Fibroblast of lung (primary cell): ENCODE data around the gene LTO1. TPM values are rescaled to one million over a fixed set of nuclear protein-coding genes. Genes with fewer than 3 reads are reported as not detected.

Experiments
- DNase-seq, 2 donors: peaks; one replicate each; pipeline versions ENCODE4 v3.0.0 to v3.0.0-alpha.2; 2010; ENCODE audit warnings: low read depth in 2 of 2
- H2AFZ ChIP-seq: 2 replicates; pipeline ENCODE4 v1.5.1; 2012; ENCODE audit warnings: low read length, control low read depth, inconsistent platforms
- H3K27ac ChIP-seq: 2 replicates; pipeline ENCODE4 v1.5.1; 2011; ENCODE audit warnings: low read length, control low read depth; ENCODE audit not compliant: insufficient read depth
- H3K27me3 ChIP-seq: 2 replicates; pipeline ENCODE4 v1.5.1; 2011; ENCODE audit warnings: mild to moderate bottlenecking, low read length; ENCODE audit not compliant: control insufficient read depth, insufficient read depth
- H3K36me3 ChIP-seq: 2 replicates; pipeline ENCODE4 v1.5.1; 2011; ENCODE audit warnings: low read length; ENCODE audit not compliant: control insufficient read depth, insufficient read depth
- H3K4me1 ChIP-seq: 2 replicates; pipeline ENCODE4 v1.5.1; 2011; ENCODE audit warnings: low read length; ENCODE audit not compliant: control insufficient read depth, insufficient read depth; ENCODE audit errors: extremely low read depth
- H3K4me2 ChIP-seq: 2 replicates; pipeline ENCODE4 v1.5.1; 2011; ENCODE audit warnings: low read length, control low read depth; ENCODE audit not compliant: insufficient read depth; ENCODE audit errors: extremely low read depth
- H3K4me3 ChIP-seq, 4 experiments: fragments of 200-600 bp in 1 of 4; sonication (generic) in 1 of 4; replicated peaks in 1 of 4; 2 replicates each; pipeline ENCODE4 v1.5.1; 2011 to 2016; ENCODE audit warnings: low read length in 4 of 4, low read depth in 3 of 4, mild to moderate bottlenecking in 3 of 4, control low read depth in 2 of 4, inconsistent platforms in 1 of 4, mixed read lengths in 1 of 4; ENCODE audit not compliant: insufficient read depth in 1 of 4; ENCODE audit errors: control extremely low read depth in 1 of 4
- H3K79me2 ChIP-seq: 2 replicates; pipeline ENCODE4 v1.5.1; 2012; ENCODE audit warnings: mild to moderate bottlenecking, low read length, inconsistent platforms; ENCODE audit not compliant: control insufficient read depth, insufficient read depth
- H3K9ac ChIP-seq: 2 replicates; pipeline ENCODE4 v1.5.1; 2011; ENCODE audit warnings: mild to moderate bottlenecking, low read length, control low read depth; ENCODE audit not compliant: insufficient read depth
- H3K9me3 ChIP-seq: 2 replicates; pipeline ENCODE4 v1.5.1; 2012; ENCODE audit warnings: low read depth, low read length; ENCODE audit not compliant: control insufficient read depth, insufficient read depth
- H4K20me1 ChIP-seq: 2 replicates; pipeline ENCODE4 v1.5.1; 2011; ENCODE audit warnings: low read length; ENCODE audit not compliant: control insufficient read depth, insufficient read depth; ENCODE audit errors: extremely low read depth
- CTCF ChIP-seq, 2 donors: IDR thresholded peaks in 1 of 2; conservative IDR thresholded peaks in 1 of 2; 1 replicate in 1 of 2; 2 replicates in 1 of 2; pipeline ENCODE4 v1.5.1; 2011 to 2012; ENCODE audit warnings: low read length in 2 of 2, control low read depth in 1 of 2, inconsistent platforms in 1 of 2, low read depth in 1 of 2, mild to moderate bottlenecking in 1 of 2
- EZH2 ChIP-seq: IDR thresholded peaks from 2 replicates; pipeline ENCODE4 v1.5.1; 2012; ENCODE audit warnings: low read length, control low read depth, mild to moderate bottlenecking; ENCODE audit errors: missing control alignments
- polyA plus RNA-seq, 2 donors: library from polyadenylated mRNA; depleted of rRNA in 1 of 2; stranded (reverse) in 1 of 2; unstranded in 1 of 2; fragments of >200 nt; gene quantifications; 2 replicates each; pipeline ENCODE4 v1.2.1, GENCODE V29; 2011 to 2012; ENCODE audit warnings: missing spikeins in 1 of 2
- total RNA-seq: library from RNA; depleted of rRNA; stranded (reverse); fragments of >200 nt; gene quantifications from 2 replicates; pipeline ENCODE4 v1.2.1, GENCODE V29; 2014

LTO1 gene
- total and polyA plus RNA-seq, 2 donors (not counting 1 experiment from before 2014, with no cell fraction given): 18.1 to 25.4 TPM

GRCh38 chr11:69650832-69651344, 24.3 kb downstream of the LTO1 start:
- DNase-seq: no peak
- H3K36me3 ChIP-seq: peaks cover 61% of the 10 kb centered on the region
- no peaks in the 10 kb centered on the region for H4K20me1 ChIP-seq
- no peaks in the 10 kb centered on the region for H3K27me3 ChIP-seq
- H3K4me1 ChIP-seq: peaks cover 4% of the 10 kb centered on the region
- H2AFZ ChIP-seq: no peak overlapping the region
- no peak overlapping the region for H3K9ac ChIP-seq
- H3K4me3 ChIP-seq: no peak overlapping the region
- H3K9me3 ChIP-seq: no peaks in the 10 kb centered on the region
- TF ChIP-seq CTCF (conservative IDR thresholded peaks at IDR 0.05 in 1 of 2, IDR thresholded peaks at IDR 0.05 in 1 of 2; ENCODE audit: low read depth in 1 of 2, low read length in 2 of 2) (no peak), EZH2 (no peak)
- peaks cover 46% of the 10 kb centered on the region for H3K79me2 ChIP-seq
- H3K27ac ChIP-seq: no peak overlapping the region
- no peak overlapping the region for H3K4me2 ChIP-seq

GRCh38 chr11:69650081-69650831, 24.9 kb downstream of the LTO1 start:
- no peak overlapping the region for H3K9ac ChIP-seq
- no peak for DNase-seq
- H3K27ac ChIP-seq: peak overlapping the region; percentile 12
- peaks cover 62% of the 10 kb centered on the region for H3K36me3 ChIP-seq
- H3K9me3 ChIP-seq: no peaks in the 10 kb centered on the region
- no peaks in the 10 kb centered on the region for H3K27me3 ChIP-seq
- H4K20me1 ChIP-seq: no peaks in the 10 kb centered on the region
- peaks cover 52% of the 10 kb centered on the region for H3K79me2 ChIP-seq
- H3K4me2 ChIP-seq: no peak overlapping the region
- H2AFZ ChIP-seq: no peak overlapping the region
- TF ChIP-seq EZH2: no peak
- no peak for TF ChIP-seq CTCF (conservative IDR thresholded peaks at IDR 0.05 in 1 of 2, IDR thresholded peaks at IDR 0.05 in 1 of 2; ENCODE audit: low read depth in 1 of 2, low read length in 2 of 2)
- no peak overlapping the region for H3K4me3 ChIP-seq
- H3K4me1 ChIP-seq: peaks cover 5% of the 10 kb centered on the region

- TF ChIP-seq EZH2: no peak
- no peak for TF ChIP-seq CTCF (conservative IDR thresholded peaks at IDR 0.05 in 1 of 2, IDR thresholded peaks at IDR 0.05 in 1 of 2; ENCODE audit: low read depth in 1 of 2, low read length in 2 of 2)
- no peak for DNase-seq
- H3K9ac ChIP-seq: no peak overlapping the region
- peaks cover 8% of the 10 kb centered on the region for H3K4me1 ChIP-seq
- no peaks in the 10 kb centered on the region for H3K27me3 ChIP-seq
- no peak overlapping the region for H2AFZ ChIP-seq
- H3K4me2 ChIP-seq: no peak overlapping the region
- H3K36me3 ChIP-seq: peaks cover 65% of the 10 kb centered on the region
- H3K9me3 ChIP-seq: no peaks in the 10 kb centered on the region
- H3K27ac ChIP-seq: no peak overlapping the region
- H3K4me3 ChIP-seq: no peak overlapping the region
- H4K20me1 ChIP-seq: no peaks in the 10 kb centered on the region
- peaks cover 59% of the 10 kb centered on the region for H3K79me2 ChIP-seq
These were observed 25.6 kb downstream of the LTO1 start for GRCh38 chr11:69649576-69649900.
